Measurements from ENCODE around the gene PTDSS2. TPM values are rescaled to one million over a fixed set of nuclear protein-coding genes. Genes with fewer than 3 reads are reported as not detected.

The PTDSS2 gene
- total and polyA plus RNA-seq, 2 of the 13 experiments (the other 11 are each of a cell fraction or from before 2014, with no cell fraction given) = 21.7 to 26.4 TPM

GRCh38 chr11:520428-521176 lies 70.5 kb downstream of the PTDSS2 start (continued):
- no peak for TF ChIP-seq E2F2 (CRISPR knock-in tag; IDR thresholded peaks at IDR 0.05; ENCODE audit: borderline replicate concordance)
- TF ChIP-seq MED1 (CRISPR knock-in tag; IDR thresholded peaks at IDR 0.05) = 0 out of 2 replicates have a peak, but pooled peaks have one; percentile 22
- no peak for TF ChIP-seq ARHGAP35 (CRISPR knock-in tag; IDR thresholded peaks at IDR 0.05; ENCODE audit: borderline replicate concordance)
- no peak for TF ChIP-seq ZNF451 (CRISPR knock-in tag; IDR thresholded peaks at IDR 0.05)
- no peak for TF ChIP-seq ZBTB8A (CRISPR knock-in tag; IDR thresholded peaks at IDR 0.05; ENCODE audit: borderline replicate concordance, low read depth)
- no peak; the same call in 1 of the 2 replicates for TF ChIP-seq ZNF503 (CRISPR knock-in tag; IDR thresholded peaks at IDR 0.05)
- no peak for TF ChIP-seq ZNF569 (CRISPR knock-in tag; IDR thresholded peaks at IDR 0.05; ENCODE audit: borderline replicate concordance)
- TF ChIP-seq ZNF263 (CRISPR knock-in tag; IDR thresholded peaks at IDR 0.05) = no peak
- TF ChIP-seq ZNF382 (CRISPR knock-in tag; IDR thresholded peaks at IDR 0.05; ENCODE audit: borderline replicate concordance) = no peak
- TF ChIP-seq ZFY (CRISPR knock-in tag; IDR thresholded peaks at IDR 0.05) = peak; percentile 47
- TF ChIP-seq SNAPC4 (CRISPR knock-in tag; IDR thresholded peaks at IDR 0.05) = no peak
- TF ChIP-seq ZBTB42 (CRISPR knock-in tag; IDR thresholded peaks at IDR 0.05) = no peak
- no peak for TF ChIP-seq ZC3H13 (CRISPR knock-in tag; IDR thresholded peaks at IDR 0.05)
- TF ChIP-seq ZFP37 (CRISPR knock-in tag; IDR thresholded peaks at IDR 0.05; ENCODE audit: borderline replicate concordance) = no peak
- 0 out of 2 replicates have a peak, but pooled peaks have one; percentile 20 for TF ChIP-seq DR1 (CRISPR knock-in tag; IDR thresholded peaks at IDR 0.05)
- peak; percentile 76 for TF ChIP-seq ZNF687 (CRISPR knock-in tag; IDR thresholded peaks at IDR 0.05)
